Left lung (tissue), 10 donors: ENCODE data around the gene MAFG. TPM values are rescaled to one million over a fixed set of nuclear protein-coding genes. Genes with fewer than 3 reads are reported as not detected.

ENCODE experiments used
- ATAC-seq: fragments of 200-7000 bp; cut with Tn5 transposase; one replicate; pipeline ENCODE4 v1.9.1; 2020; ENCODE audit warnings: moderate library complexity
- DNase-seq, 4 donors: peaks; one replicate each; pipeline ENCODE4 v3.0.0-alpha.2; 2013 to 2020
- H3K27ac ChIP-seq, 2 donors: fragments of 200-600 bp; sonication (generic) in 1 of 2; one replicate each; pipeline versions ENCODE4 v1.5.0 to v1.8.0; 2020 to 2021
- H3K27me3 ChIP-seq, 2 donors: fragments of 200-600 bp; sonication (generic) in 1 of 2; one replicate each; pipeline versions ENCODE4 v1.5.0 to v1.8.0; 2020 to 2021
- H3K36me3 ChIP-seq, 2 donors: fragments of 200-600 bp; sonication (generic) in 1 of 2; one replicate each; pipeline versions ENCODE4 v1.5.0 to v1.8.0; 2020 to 2021
- H3K4me1 ChIP-seq, 2 donors: fragments of 200-600 bp; one replicate each; pipeline ENCODE4 v1.8.0; 2021
- H3K4me3 ChIP-seq, 2 donors: fragments of 200-600 bp; sonication (generic) in 1 of 2; one replicate each; pipeline versions ENCODE4 v1.5.0 to v1.8.0; 2020 to 2021; ENCODE audit warnings: mild to moderate bottlenecking in 1 of 2
- H3K9me3 ChIP-seq, 2 donors: fragments of 200-600 bp; sonication (generic) in 1 of 2; one replicate each; pipeline versions ENCODE4 v1.5.0 to v1.8.0; 2020 to 2021
- CTCF ChIP-seq, 2 donors: fragments of 200-600 bp; sonication (generic) in 1 of 2; IDR thresholded peaks; one replicate each; pipeline versions ENCODE4 v1.5.0 to v1.8.0; 2021; ENCODE audit warnings: antibody characterized with exemption in 2 of 2
- intact Hi-C, 2 donors: fragments of 100-400 bp; cut with DNase I; formaldehyde crosslinking; loops; one replicate each; pipeline versions ENCODE4 v1.11.2 to v1.14.2; 2022
- polyA plus RNA-seq, 6 donors: library from polyadenylated mRNA; unstranded; fragments of 120-200 nt; gene quantifications; one replicate each; pipeline ENCODE4 v1.2.1, GENCODE V29; 2013; ENCODE audit not compliant: insufficient read length in 6 of 6
- total RNA-seq, 2 donors: library from RNA; stranded (reverse); fragmentation: NEBNext Ultra II Directional; extraction: Animal tissue kit (Norgen Biotek cat#: 25700); gene quantifications; one replicate each; pipeline ENCODE4 v1.2.1, GENCODE V29; 2021
- donor health status: DM: no; HTN: yes; CAD: no.
- donor health status: DM: no; HTN: no; CAD: no.

Gene MAFG
- total and polyA plus RNA-seq, 8 donors = 8.1 to 39.8 (median 11.5) TPM

GRCh38 chr17:81934850-81935708, 7.5 kb upstream of the MAFG start:
- Histone ChIP-seq H3K27ac (no peak overlapping the region), H3K9me3 (no peaks in the 10 kb centered on the region), H3K4me3 (no peak overlapping the region), H3K4me1 (peaks cover 0 to 27% of the 10 kb centered on the region in 2 donors), H3K36me3 (peaks cover 0 to 7% of the 10 kb centered on the region in 2 donors), H3K27me3 (peaks cover 0 to 52% of the 10 kb centered on the region in 2 donors)
- no peak for TF ChIP-seq CTCF (IDR thresholded peaks at IDR 0.05)
- intact Hi-C loops = no loop called here
- DNase-seq (peak in 1 of 4 donors; percentile 75), ATAC-seq (no peak)

- ATAC-seq = no peak
- TF ChIP-seq CTCF (IDR thresholded peaks at IDR 0.05) = no peak
These were observed 6.7 kb upstream of the MAFG start for GRCh38 chr17:81934098-81934757.

GRCh38 chr17:81933178-81933699, 5.7 kb upstream of the MAFG start:
- no peak for TF ChIP-seq CTCF (IDR thresholded peaks at IDR 0.05)
- H3K4me3 ChIP-seq = no peak overlapping the region
- intact Hi-C loops = no loop called here
- H3K27me3 ChIP-seq = peaks cover 0 to 53% of the 10 kb centered on the region in 2 donors
- ATAC-seq = no peak
- no peaks in the 10 kb centered on the region for H3K9me3 ChIP-seq
- no peak overlapping the region for H3K27ac ChIP-seq
- peaks cover 0 to 7% of the 10 kb centered on the region in 2 donors for H3K36me3 ChIP-seq
- DNase-seq = peak in 1 of 4 donors; percentile 75
- peaks cover 0 to 36% of the 10 kb centered on the region in 2 donors for H3K4me1 ChIP-seq

More at GRCh38 chr17:81934098-81934757, 6.7 kb upstream of the MAFG start:
- intact Hi-C loops = no loop called here
- peaks cover 0 to 27% of the 10 kb centered on the region in 2 donors for H3K4me1 ChIP-seq
- H3K27ac ChIP-seq = no peak overlapping the region
- H3K36me3 ChIP-seq = peaks cover 0 to 7% of the 10 kb centered on the region in 2 donors
- H3K4me3 ChIP-seq = no peak overlapping the region
- H3K9me3 ChIP-seq = no peaks in the 10 kb centered on the region
- peaks cover 0 to 53% of the 10 kb centered on the region in 2 donors for H3K27me3 ChIP-seq
- DNase-seq = peak in 1 of 4 donors; percentile 70

- intact Hi-C loops = no loop called here
- Histone ChIP-seq H3K36me3 (peaks cover 0 to 7% of the 10 kb centered on the region in 2 donors), H3K27me3 (peaks cover 0 to 54% of the 10 kb centered on the region in 2 donors), H3K4me1 (peaks cover 0 to 34% of the 10 kb centered on the region in 2 donors), H3K4me3 (no peak overlapping the region), H3K27ac (no peak overlapping the region), H3K9me3 (no peaks in the 10 kb centered on the region)
- no peak for TF ChIP-seq CTCF (IDR thresholded peaks at IDR 0.05)
- DNase-seq (no peak), ATAC-seq (no peak)
These were observed 4.9 kb upstream of the MAFG start for GRCh38 chr17:81932333-81932983.
